HEK293T (cell line): ENCODE results near the gene STK25.
"Not testable (repeated sequence)": the region's sequence is repeated elsewhere in the genome, so short reads cannot be mapped to it uniquely, and the experiment has no call there.

Experiments used
- CTCF ChIA-PET: fragments of 350-600 bp; formaldehyde crosslinking; extraction: SDS; loops from one replicate; lab custom pipeline; 2021; ENCODE audit warnings: antibody characterized with exemption, inconsistent platforms; lab: Yijun Ruan, JAX
- POLR2A ChIA-PET: fragments of 350-600 bp; formaldehyde crosslinking; extraction: SDS; loops from one replicate; lab custom pipeline; 2020; ENCODE audit warnings: antibody characterized with exemption, inconsistent platforms; lab: Yijun Ruan, JAX
- DNase-seq: peaks from one replicate; pipeline ENCODE4 v3.0.0; 2012; ENCODE audit warnings: mixed read lengths; ENCODE audit errors: extremely low spot score
- ARNT ChIP-seq: fragments of 450-650 bp; IDR thresholded peaks from 2 replicates; pipeline ENCODE4 v1.6.1; 2017; ENCODE audit warnings: mild to moderate bottlenecking
- BHLHE40 ChIP-seq: fragments of 450-650 bp; IDR thresholded peaks from 2 replicates; pipeline ENCODE4 v1.6.1; 2016; ENCODE audit warnings: mild to moderate bottlenecking, moderate library complexity, borderline replicate concordance
- CTBP1 ChIP-seq: fragments of 450-650 bp; IDR thresholded peaks from 2 replicates; pipeline ENCODE4 v1.6.1; 2016; ENCODE audit warnings: borderline replicate concordance
- ELF4 ChIP-seq: fragments of 450-650 bp; IDR thresholded peaks from 2 replicates; pipeline ENCODE4 v1.6.1; 2017; ENCODE audit warnings: antibody characterized with exemption
- FOXA1 ChIP-seq: fragments of 450-650 bp; IDR thresholded peaks from 2 replicates; pipeline ENCODE4 v1.6.1; 2016; ENCODE audit warnings: mild to moderate bottlenecking
- FOXK2 ChIP-seq: fragments of 450-650 bp; IDR thresholded peaks from 2 replicates; pipeline ENCODE4 v1.6.1; 2016; ENCODE audit warnings: mild to moderate bottlenecking
- FOXM1 ChIP-seq: fragments of 450-650 bp; IDR thresholded peaks from 2 replicates; pipeline ENCODE4 v1.6.1; 2017; ENCODE audit warnings: mild to moderate bottlenecking, borderline replicate concordance
- HDGF ChIP-seq: fragments of 450-650 bp; IDR thresholded peaks from 2 replicates; pipeline ENCODE4 v1.6.1; 2017; ENCODE audit warnings: antibody characterized with exemption, borderline replicate concordance
- L3MBTL2 ChIP-seq: fragments of 450-650 bp; conservative IDR thresholded peaks from 2 replicates; pipeline ENCODE4 v1.6.1; 2016; ENCODE audit warnings: mild to moderate bottlenecking
- LEF1 ChIP-seq: fragments of 450-650 bp; IDR thresholded peaks from 2 replicates; pipeline ENCODE4 v1.6.1; 2017; ENCODE audit warnings: mild to moderate bottlenecking, borderline replicate concordance
- NFRKB ChIP-seq: fragments of 450-650 bp; IDR thresholded peaks from 2 replicates; pipeline ENCODE4 v1.6.1; 2016; ENCODE audit warnings: mild to moderate bottlenecking, moderate library complexity
- SP1 ChIP-seq: fragments of 450-650 bp; IDR thresholded peaks from 2 replicates; pipeline ENCODE4 v1.6.1; 2017
- SUZ12 ChIP-seq: fragments of 450-650 bp; IDR thresholded peaks from 2 replicates; pipeline ENCODE4 v1.6.1; 2016; ENCODE audit warnings: mild to moderate bottlenecking
- TARDBP ChIP-seq: fragments of 450-650 bp; IDR thresholded peaks from 2 replicates; pipeline ENCODE4 v1.6.1; 2016
- ZNF384 ChIP-seq: fragments of 450-650 bp; IDR thresholded peaks from 2 replicates; pipeline ENCODE4 v1.6.1; 2016
- TF ChIP-seq, protein P1 (sequence below): fragments of 450-650 bp; IDR thresholded peaks from 2 replicates; pipeline ENCODE4 v1.6.1; 2016

The STK25 gene

DNA sequence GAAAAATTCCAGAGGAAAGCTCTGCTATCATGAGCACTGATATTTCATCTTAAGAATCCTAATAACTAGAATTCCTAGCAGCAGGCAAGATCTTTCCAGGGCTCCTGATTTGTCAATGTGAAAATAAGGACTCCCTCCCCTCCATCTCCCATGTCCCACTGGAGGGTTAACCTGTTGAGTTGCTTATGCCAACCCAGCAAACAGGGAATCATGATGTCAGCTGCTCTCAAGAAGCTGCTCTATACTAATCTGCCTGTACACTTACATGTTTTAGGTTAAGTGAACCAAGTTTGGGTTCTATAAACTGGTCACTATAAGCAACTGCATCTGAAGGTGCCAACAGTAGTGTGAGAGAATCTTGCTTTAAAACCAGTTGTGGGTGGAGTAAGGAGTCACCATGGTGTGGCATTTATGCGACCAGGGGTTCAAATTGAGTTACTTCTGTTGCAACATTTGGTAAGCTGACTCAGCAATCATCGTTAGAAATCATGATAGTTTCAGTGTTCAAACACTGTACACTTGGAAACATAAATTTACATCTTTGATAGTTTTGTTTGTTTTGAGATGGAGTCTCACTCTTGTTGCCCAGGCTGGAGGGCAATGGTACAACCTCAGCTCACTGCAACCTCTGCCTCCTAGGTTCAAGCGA lies 53.4 kb downstream of the STK25 start:
- no peak for DNase-seq
- TF ChIP-seq TARDBP (no peak), BHLHE40 (no peak), HDGF (no peak), ELF4 (no peak)
- ChIA-PET POLR2A (no interaction called here), CTCF (no interaction called here)

DNA sequence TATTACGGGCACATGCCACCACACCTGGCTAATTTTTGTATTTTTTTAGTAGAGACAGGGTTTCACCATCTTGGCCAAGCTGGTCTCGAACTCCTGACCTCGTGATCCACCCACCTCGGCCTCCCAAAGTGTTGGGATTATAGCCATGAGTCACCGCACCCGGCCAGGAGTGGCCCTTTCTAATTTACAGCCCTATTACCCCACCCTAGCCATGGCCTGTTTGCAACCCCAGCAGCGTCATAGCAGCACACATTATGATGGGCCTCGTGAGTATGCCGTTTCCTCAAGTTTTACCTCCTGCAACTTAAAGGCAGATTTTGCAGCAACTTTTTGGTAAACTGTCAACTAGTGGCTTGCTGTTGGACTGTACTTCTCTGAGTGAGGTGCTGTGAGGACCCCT lies 54.5 kb downstream of the STK25 start:
- POLR2A ChIA-PET, DNase-seq, CTCF ChIA-PET: not testable (repeated sequence)

DNA sequence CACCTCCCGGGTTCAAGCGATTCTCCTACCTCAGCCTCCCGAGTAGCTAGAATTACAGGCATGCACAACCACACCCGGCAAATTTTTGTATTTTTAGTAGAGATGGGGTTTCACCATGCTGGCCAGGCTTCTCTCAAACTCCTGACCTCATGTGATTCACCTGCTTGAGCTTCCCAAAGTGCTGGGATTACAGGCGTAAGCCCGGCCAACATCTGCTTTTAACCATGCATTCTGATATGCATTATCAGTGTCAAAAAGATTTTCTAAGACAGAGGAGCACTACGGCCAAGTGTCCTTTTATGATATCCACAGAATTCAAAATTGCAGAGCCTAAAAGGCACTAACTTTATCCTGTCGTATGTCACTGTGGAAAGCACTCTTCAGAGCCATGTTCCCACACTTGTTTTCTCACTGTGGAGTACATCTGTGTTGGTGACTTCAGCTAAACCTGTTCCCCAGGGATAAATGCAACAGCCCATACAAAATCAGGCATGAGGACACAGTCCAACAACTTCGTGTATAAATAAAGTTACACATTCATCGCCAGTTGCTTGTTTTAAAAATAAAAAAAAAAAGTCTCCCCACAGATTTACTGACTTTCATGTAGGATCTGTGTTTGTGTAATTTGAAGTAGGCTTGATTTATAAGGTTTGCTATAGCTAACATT lies 56.4 kb downstream of the STK25 start:
- DNase-seq: no peak
- ChIA-PET POLR2A (no interaction called here), CTCF (no interaction called here)
- no peak for TF ChIP-seq CTBP1
- no peak for TF ChIP-seq ZNF384
- TF ChIP-seq FOXM1: no peak
- TF ChIP-seq BHLHE40: no peak
- no peak for TF ChIP-seq LEF1
- no peak for TF ChIP-seq FOXK2

DNA sequence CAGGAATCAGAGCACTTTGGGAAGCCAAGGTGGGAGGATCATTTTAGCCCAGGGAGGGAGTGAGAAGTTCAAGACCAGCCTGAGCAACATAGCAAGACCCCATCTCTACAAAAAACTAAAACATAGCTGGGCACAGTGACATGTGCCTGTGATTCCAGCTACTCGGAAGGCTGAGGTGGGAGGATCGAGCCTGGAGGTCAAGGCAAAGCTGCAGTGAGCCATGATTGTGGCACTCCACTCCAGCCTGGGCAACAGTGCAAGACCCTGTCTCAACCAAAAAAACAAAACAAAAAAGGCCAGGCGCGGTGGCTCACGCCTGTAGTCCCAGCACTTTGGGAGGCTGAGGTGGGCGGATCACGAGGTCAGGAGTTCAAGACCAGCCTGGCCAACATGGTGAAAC lies 58.3 kb downstream of the STK25 start:
- not testable (repeated sequence) for DNase-seq

DNA sequence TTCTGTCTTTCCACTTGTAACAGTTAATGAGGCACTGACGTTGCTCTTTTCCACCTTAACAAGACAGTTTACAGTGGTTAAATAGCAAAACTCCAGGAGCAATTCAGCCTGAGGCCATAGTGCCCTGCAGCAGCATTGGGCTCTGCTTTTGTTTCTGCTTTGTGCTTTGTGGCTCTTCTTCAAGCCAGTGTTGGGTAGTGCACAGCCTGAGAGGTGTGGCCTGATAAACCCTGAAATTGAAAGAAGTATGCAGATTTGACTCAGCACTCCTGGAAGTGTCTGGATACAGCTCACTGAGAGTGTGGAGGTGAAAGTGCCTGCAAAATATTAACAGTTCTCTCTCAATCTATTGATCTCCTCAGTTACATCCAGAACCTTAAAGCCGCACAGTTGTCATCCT lies 63.0 kb downstream of the STK25 start:
- TF ChIP-seq FOXA1 (no peak), BHLHE40 (no peak), CTBP1 (no peak), ARNT (no peak), ELF4 (no peak), NFRKB (no peak), TARDBP (no peak), FOXM1 (no peak), HDGF (no peak), ZNF384 (no peak), LEF1 (no peak)
- ChIA-PET CTCF (no interaction called here), POLR2A (no interaction called here)
- DNase-seq: no peak

More for the DNA sequence above, 58.3 kb downstream of the STK25 start:
- CTCF ChIA-PET, POLR2A ChIA-PET: not testable (repeated sequence)

DNA sequence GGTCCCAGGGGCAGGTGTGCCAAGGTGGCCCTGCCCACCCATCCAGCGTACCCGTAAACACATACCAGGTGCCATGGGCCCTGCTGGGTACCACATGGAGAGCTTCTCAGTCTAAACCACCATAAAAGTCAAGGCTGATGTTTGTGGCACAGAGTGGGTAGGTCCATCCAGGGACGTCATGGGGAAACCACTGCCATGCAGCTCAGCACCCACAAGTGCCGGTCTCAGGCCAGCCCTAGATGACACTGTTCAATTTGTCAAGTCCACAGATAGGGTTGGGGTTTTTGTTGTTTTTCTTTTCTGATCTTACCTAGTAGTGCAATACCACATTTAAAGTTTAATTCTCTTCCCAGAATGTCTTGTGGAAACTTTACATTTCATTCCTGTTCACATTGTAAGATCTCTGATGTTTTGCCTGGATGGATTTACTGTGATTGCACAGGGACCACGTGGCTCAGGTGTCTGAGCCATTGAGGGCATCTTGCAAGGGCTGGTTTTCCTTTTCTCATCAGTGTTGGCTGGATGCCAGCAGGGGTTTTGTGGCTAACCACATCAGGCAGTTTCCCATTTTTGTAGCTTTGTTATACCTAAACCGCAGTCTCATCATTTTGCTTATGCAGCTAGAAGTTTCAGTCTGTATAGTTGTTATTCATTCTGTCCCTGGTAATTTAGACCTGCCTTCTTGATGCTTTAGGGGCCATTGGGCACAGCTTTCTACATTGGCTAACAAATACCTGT lies 64.7 kb downstream of the STK25 start:
- ChIA-PET POLR2A (no interaction called here), CTCF (no interaction called here)
- TF ChIP-seq BHLHE40 (no peak), SP1 (no peak), TARDBP (no peak), L3MBTL2 (no peak), ZNF384 (no peak), FOXA1 (no peak), FOXK2 (no peak), LEF1 (no peak), SUZ12 (no peak), FOXM1 (no peak), ARNT (no peak), HDGF (no peak), ELF4 (no peak), NFRKB (no peak), CTBP1 (no peak)
- TF ChIP-seq, protein P1, sequence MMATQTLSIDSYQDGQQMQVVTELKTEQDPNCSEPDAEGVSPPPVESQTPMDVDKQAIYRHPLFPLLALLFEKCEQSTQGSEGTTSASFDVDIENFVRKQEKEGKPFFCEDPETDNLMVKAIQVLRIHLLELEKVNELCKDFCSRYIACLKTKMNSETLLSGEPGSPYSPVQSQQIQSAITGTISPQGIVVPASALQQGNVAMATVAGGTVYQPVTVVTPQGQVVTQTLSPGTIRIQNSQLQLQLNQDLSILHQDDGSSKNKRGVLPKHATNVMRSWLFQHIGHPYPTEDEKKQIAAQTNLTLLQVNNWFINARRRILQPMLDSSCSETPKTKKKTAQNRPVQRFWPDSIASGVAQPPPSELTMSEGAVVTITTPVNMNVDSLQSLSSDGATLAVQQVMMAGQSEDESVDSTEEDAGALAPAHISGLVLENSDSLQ: no peak
- no peak for DNase-seq
